DOHH2 (cell line): ENCODE measurements around the gene C16orf90.

ENCODE experiments used
- H3F3A ChIP-seq: fragments of 200-600 bp; sonication (generic), shearing (Covaris generic); 2 replicates; pipeline ENCODE4 v1.6.0; 2016; ENCODE audit warnings: antibody characterized with exemption, mild to moderate bottlenecking; ENCODE audit not compliant: control insufficient read depth, insufficient read depth
- H3K27ac ChIP-seq: fragments of 200-600 bp; sonication (generic); 2 replicates; pipeline ENCODE4 v1.5.1; 2014; ENCODE audit warnings: low read depth, mild to moderate bottlenecking, low read length, moderate library complexity
- H3K27me3 ChIP-seq: fragments of 200-600 bp; sonication (generic); 2 replicates; pipeline ENCODE4 v1.6.1; 2014; ENCODE audit warnings: mild to moderate bottlenecking, low read length, mixed read lengths; ENCODE audit not compliant: control insufficient read depth
- H3K36me3 ChIP-seq: fragments of 200-600 bp; sonication (generic); 2 replicates; pipeline ENCODE4 v1.6.1; 2014; ENCODE audit warnings: mild to moderate bottlenecking, low read length, moderate library complexity, mixed read lengths; ENCODE audit not compliant: control insufficient read depth
- H3K4me1 ChIP-seq: fragments of 200-600 bp; sonication (generic); 2 replicates; pipeline ENCODE4 v1.6.1; 2014; ENCODE audit warnings: mild to moderate bottlenecking, low read length, mixed read lengths; ENCODE audit not compliant: control insufficient read depth
- H3K4me2 ChIP-seq: fragments of 200-600 bp; sonication (generic); 2 replicates; pipeline ENCODE4 v1.6.0; 2014; ENCODE audit warnings: mild to moderate bottlenecking, low read length, moderate library complexity
- H3K4me3 ChIP-seq: fragments of 200-600 bp; sonication (generic); 2 replicates; pipeline ENCODE4 v1.5.1; 2014; ENCODE audit warnings: mild to moderate bottlenecking, low read length, mixed read lengths
- H3K79me2 ChIP-seq: fragments of 200-600 bp; sonication (generic); 2 replicates; pipeline ENCODE4 v1.6.1; 2014; ENCODE audit warnings: mild to moderate bottlenecking, low read length, mixed read lengths; ENCODE audit not compliant: control insufficient read depth
- H3K9me2 ChIP-seq: fragments of 200-600 bp; sonication (generic); replicated peaks from 2 replicates; pipeline ENCODE4 v1.6.1; 2014; ENCODE audit warnings: mild to moderate bottlenecking, low read length, mixed read lengths; ENCODE audit not compliant: control insufficient read depth
- H3K9me3 ChIP-seq: fragments of 200-600 bp; sonication (generic); 2 replicates; pipeline ENCODE4 v1.6.1; 2014; ENCODE audit warnings: antibody characterized with exemption, low read length, mixed read lengths; ENCODE audit not compliant: control insufficient read depth, insufficient read depth
- H4K20me1 ChIP-seq: fragments of 200-600 bp; sonication (generic); 2 replicates; pipeline ENCODE4 v1.6.0; 2014; ENCODE audit warnings: low read depth, mild to moderate bottlenecking, antibody characterized with exemption, low read length, moderate library complexity; ENCODE audit not compliant: control insufficient read depth, insufficient read depth
- CTCF ChIP-seq: fragments of 200-600 bp; sonication (generic); IDR thresholded peaks from one replicate; pipeline ENCODE4 v1.5.1; 2014; ENCODE audit warnings: antibody characterized with exemption, mild to moderate bottlenecking, low read depth, low read length; ENCODE audit not compliant: poor library complexity, severe bottlenecking
- EZH2phosphoT487 ChIP-seq: fragments of 200-600 bp; sonication (generic); IDR thresholded peaks from 2 replicates; pipeline ENCODE4 v1.6.1; 2017; ENCODE audit warnings: borderline replicate concordance, mild to moderate bottlenecking, antibody characterized with exemption, low read length, moderate library complexity, mixed read lengths

The C16orf90 gene

GRCh38 chr16:3496386-3496785 lies 1.1 kb upstream of the C16orf90 start:
- TF ChIP-seq EZH2phosphoT487 (no peak), CTCF (no peak)
- Histone ChIP-seq H3K27me3 (no peaks in the 10 kb centered on the region), H3K79me2 (peaks cover 3% of the 10 kb centered on the region), H4K20me1 (no peaks in the 10 kb centered on the region), H3K4me3 (no peak overlapping the region), H3K9me3 (no peaks in the 10 kb centered on the region), H3F3A (peaks cover 5% of the 10 kb centered on the region; the same call in 1 of the 2 replicates), H3K27ac (no peak overlapping the region), H3K4me2 (no peak overlapping the region), H3K36me3 (no peaks in the 10 kb centered on the region), H3K4me1 (peaks cover 20% of the 10 kb centered on the region), H3K9me2 (no peaks in the 10 kb centered on the region)

DNA sequence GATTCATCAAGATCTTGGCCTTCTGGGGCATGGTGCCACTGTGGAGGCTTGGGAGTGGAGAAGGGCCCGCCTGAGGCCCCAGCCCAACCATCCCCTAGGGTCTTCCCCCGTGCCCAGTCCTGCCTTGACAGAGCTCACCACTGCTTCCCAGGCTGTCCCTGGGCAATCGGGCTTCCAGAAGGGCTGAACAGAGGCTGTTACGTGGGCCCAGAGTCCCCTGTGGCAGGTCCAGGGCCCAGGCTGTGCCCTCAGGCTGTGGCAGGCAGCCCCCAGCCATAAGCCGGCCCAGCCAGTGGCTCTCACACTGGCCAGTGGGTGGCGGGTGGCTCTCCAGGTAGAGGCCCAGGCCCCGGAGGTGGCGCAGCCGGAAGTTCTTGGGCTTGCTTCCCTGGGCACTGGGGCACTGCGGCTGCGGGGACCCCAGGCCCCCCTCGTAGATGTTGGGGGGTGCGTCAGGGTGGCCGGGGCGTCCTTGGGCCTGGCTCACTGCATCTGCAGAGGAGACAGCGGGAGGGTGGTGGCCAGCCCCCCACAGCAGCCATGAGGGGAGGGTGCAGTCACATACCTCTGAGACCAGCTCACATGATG lies 809 bp downstream of the C16orf90 start:
- TF ChIP-seq EZH2phosphoT487: no peak
- no peak for TF ChIP-seq CTCF
- Histone ChIP-seq H3K36me3 (no peaks in the 10 kb centered on the region), H3K79me2 (no peaks in the 10 kb centered on the region), H4K20me1 (no peaks in the 10 kb centered on the region), H3K27ac (no peak overlapping the region), H3K4me3 (no peak overlapping the region), H3F3A (peaks cover 5% of the 10 kb centered on the region; the same call in 1 of the 2 replicates), H3K4me2 (no peak overlapping the region), H3K9me2 (no peaks in the 10 kb centered on the region), H3K9me3 (no peaks in the 10 kb centered on the region), H3K4me1 (peaks cover 7% of the 10 kb centered on the region), H3K27me3 (no peaks in the 10 kb centered on the region)

- no peak overlapping the region for H3K4me3 ChIP-seq
- H3K27me3 ChIP-seq: no peaks in the 10 kb centered on the region
- no peaks in the 10 kb centered on the region for H3K4me1 ChIP-seq
- no peaks in the 10 kb centered on the region for H4K20me1 ChIP-seq
- no peaks in the 10 kb centered on the region for H3K9me3 ChIP-seq
- H3K27ac ChIP-seq: no peak overlapping the region
- no peaks in the 10 kb centered on the region for H3K79me2 ChIP-seq
- H3K36me3 ChIP-seq: no peaks in the 10 kb centered on the region
- no peak overlapping the region for H3K4me2 ChIP-seq
- no peak for TF ChIP-seq CTCF
- H3K9me2 ChIP-seq: no peaks in the 10 kb centered on the region
- peaks cover 4% of the 10 kb centered on the region; the same call in 1 of the 2 replicates for H3F3A ChIP-seq
Measured at GRCh38 chr16:3492356-3492755, 2.9 kb downstream of the C16orf90 start.
